Measurements from ENCODE around the gene ZNF628. TPM values are rescaled to one million over a fixed set of nuclear protein-coding genes. Genes with fewer than 3 reads are reported as not detected.

The ZNF628 gene
- total and polyA plus RNA-seq, 2 donors (not counting 1 experiment from before 2014, with no cell fraction given), result 0.49 to 1.3 TPM

DNA sequence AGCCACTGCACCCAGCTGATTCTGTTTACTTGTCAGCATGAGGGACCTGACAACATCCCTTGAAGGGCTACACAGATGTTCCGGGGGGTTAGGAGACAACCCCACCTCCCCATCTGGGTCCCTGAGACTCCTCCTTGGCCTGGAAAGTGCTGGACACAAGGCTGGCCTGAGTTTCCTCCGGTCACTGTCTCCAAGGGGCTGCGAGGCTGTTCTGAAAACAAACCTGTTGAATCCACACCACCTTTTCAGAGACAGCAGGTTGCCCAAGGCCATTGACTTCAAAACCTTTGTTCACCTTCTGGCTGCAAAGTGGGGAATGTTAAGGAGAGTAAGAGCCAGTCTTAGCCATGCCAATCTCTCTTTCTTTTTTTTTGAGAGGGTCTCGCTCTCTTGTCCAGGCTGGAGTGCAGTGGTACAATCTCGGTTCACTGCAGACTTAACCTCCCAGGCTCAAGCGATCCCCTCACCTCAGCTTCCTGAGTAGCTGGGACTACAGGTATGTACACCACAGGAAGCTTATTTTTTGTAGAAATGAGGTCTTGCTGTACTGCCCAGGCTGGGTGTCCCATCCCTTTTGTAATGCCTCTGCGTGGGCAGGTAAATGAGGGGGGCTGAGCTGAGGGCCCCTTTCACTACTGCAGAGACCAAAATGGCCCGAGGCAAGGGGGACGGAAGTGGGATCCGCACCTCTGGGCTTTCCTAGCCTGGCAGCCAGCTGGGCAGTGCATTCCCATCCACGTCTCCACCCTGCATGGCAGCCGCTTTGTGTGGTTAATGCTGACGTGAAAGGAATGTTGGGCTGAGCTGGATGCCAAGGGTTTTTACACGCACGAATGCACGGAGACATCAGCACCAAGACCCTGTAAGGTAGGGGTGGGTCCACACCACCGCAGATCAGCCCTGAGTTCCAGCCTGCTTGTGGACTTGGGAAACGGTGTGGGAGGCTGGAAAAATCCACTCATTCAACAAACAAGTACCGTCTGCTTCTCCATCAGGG lies 1.9 kb upstream of the ZNF628 start:
- Histone ChIP-seq H3K79me2 (ENCODE audit: control insufficient read depth, insufficient read depth, low read length) (peaks cover 15% of the 10 kb centered on the region), H3K36me3 (ENCODE audit: control insufficient read depth, insufficient read depth, low read length) (no peaks in the 10 kb centered on the region), H3K9me3 (ENCODE audit: control insufficient read depth, insufficient read depth, low read depth, low read length) (no peaks in the 10 kb centered on the region), H3K4me2 (ENCODE audit: extremely low read depth, insufficient read depth, low read length) (no peak overlapping the region), H4K20me1 (ENCODE audit: control insufficient read depth, extremely low read depth, insufficient read depth, low read length) (no peaks in the 10 kb centered on the region), H3K9ac (ENCODE audit: insufficient read depth, low read length) (no peak overlapping the region), H2AFZ (ENCODE audit: low read length) (no peak overlapping the region), H3K27ac (ENCODE audit: insufficient read depth, low read length) (peak overlapping the region; percentile 10), H3K4me1 (ENCODE audit: control insufficient read depth, extremely low read depth, insufficient read depth, low read length) (no peaks in the 10 kb centered on the region), H3K4me3 (replicated peaks in 1 of 4; ENCODE audit: control extremely low read depth in 1 of 4, insufficient read depth in 1 of 4, low read depth in 3 of 4, low read length in 4 of 4) (no peak overlapping the region), H3K27me3 (ENCODE audit: control insufficient read depth, insufficient read depth, low read length) (no peaks in the 10 kb centered on the region)
- DNase-seq (ENCODE audit: low read depth in 2 of 2), result peak in 1 of 2 donors; percentile 92
- TF ChIP-seq, protein P1, sequence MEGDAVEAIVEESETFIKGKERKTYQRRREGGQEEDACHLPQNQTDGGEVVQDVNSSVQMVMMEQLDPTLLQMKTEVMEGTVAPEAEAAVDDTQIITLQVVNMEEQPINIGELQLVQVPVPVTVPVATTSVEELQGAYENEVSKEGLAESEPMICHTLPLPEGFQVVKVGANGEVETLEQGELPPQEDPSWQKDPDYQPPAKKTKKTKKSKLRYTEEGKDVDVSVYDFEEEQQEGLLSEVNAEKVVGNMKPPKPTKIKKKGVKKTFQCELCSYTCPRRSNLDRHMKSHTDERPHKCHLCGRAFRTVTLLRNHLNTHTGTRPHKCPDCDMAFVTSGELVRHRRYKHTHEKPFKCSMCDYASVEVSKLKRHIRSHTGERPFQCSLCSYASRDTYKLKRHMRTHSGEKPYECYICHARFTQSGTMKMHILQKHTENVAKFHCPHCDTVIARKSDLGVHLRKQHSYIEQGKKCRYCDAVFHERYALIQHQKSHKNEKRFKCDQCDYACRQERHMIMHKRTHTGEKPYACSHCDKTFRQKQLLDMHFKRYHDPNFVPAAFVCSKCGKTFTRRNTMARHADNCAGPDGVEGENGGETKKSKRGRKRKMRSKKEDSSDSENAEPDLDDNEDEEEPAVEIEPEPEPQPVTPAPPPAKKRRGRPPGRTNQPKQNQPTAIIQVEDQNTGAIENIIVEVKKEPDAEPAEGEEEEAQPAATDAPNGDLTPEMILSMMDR (conservative IDR thresholded peaks at IDR 0.05 in 1 of 2, IDR thresholded peaks at IDR 0.05 in 1 of 2; ENCODE audit: low read depth in 1 of 2, low read length in 2 of 2), result no peak
- TF ChIP-seq EZH2 (IDR thresholded peaks at IDR 0.05; ENCODE audit: low read length, missing control alignments), result no peak

DNA sequence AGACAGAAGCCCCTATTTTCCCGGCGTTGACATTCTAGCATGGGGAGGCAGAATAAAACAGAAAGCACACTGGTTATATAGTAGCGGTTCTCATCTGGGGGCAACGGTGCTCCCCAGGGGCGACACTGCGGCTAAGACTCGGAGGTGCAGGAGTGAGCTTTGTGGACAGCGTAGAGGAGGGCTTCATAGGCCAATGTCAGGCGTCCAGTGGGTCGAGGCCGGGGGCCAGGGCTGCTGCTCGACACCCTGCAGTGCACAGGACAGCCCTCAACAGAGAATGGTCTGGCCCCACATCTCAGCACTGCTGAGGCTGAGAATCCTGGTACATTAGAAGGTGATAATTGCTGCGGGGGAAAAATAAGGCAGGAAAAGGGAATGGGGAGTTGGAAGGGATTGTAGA lies 1.5 kb downstream of the ZNF628 start:
- TF ChIP-seq EZH2 (IDR thresholded peaks at IDR 0.05; ENCODE audit: low read length, missing control alignments), result no peak
- TF ChIP-seq, protein P1 (conservative IDR thresholded peaks at IDR 0.05 in 1 of 2, IDR thresholded peaks at IDR 0.05 in 1 of 2; ENCODE audit: low read depth in 1 of 2, low read length in 2 of 2), result no peak
- H3K9me3 ChIP-seq (ENCODE audit: control insufficient read depth, insufficient read depth, low read depth, low read length), result no peaks in the 10 kb centered on the region
- peaks cover 9% of the 10 kb centered on the region for H3K36me3 ChIP-seq (ENCODE audit: control insufficient read depth, insufficient read depth, low read length)
- no peaks in the 10 kb centered on the region for H4K20me1 ChIP-seq (ENCODE audit: control insufficient read depth, extremely low read depth, insufficient read depth, low read length)
- H3K9ac ChIP-seq (ENCODE audit: insufficient read depth, low read length), result no peak overlapping the region
- H3K4me3 ChIP-seq (replicated peaks in 1 of 4; ENCODE audit: control extremely low read depth in 1 of 4, insufficient read depth in 1 of 4, low read depth in 3 of 4, low read length in 4 of 4), result peak overlapping the region; percentile 77 to 91 (median 82)
- no peaks in the 10 kb centered on the region for H3K4me1 ChIP-seq (ENCODE audit: control insufficient read depth, extremely low read depth, insufficient read depth, low read length)
- H3K27me3 ChIP-seq (ENCODE audit: control insufficient read depth, insufficient read depth, low read length), result no peaks in the 10 kb centered on the region
- H2AFZ ChIP-seq (ENCODE audit: low read length), result no peak overlapping the region
- H3K27ac ChIP-seq (ENCODE audit: insufficient read depth, low read length), result no peak overlapping the region
- peak overlapping the region; percentile 94 for H3K4me2 ChIP-seq (ENCODE audit: extremely low read depth, insufficient read depth, low read length)
- DNase-seq (ENCODE audit: low read depth in 2 of 2), result no peak
- H3K79me2 ChIP-seq (ENCODE audit: control insufficient read depth, insufficient read depth, low read length), result peaks cover 18% of the 10 kb centered on the region

DNA sequence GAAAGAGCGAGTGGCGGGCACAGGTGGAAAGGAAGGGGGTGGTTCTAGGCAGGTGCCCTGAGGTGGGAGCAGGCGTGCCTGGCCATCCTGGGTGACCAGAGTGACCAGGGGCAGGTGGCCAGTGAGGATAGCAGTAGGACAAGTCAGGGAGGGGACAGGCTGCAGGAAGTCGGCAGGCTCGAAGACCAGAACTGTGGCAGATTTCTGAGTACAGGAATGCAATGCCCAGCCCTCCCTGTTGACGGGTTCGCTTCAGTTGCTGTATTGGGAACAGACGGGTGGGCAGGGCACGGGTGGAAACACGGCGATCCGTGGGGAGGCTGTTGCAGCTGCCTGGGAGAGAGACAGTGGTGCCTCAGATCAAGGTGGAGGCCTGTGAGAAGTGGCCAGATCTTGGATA lies 1.9 kb downstream of the ZNF628 start:
- Histone ChIP-seq H3K4me2 (ENCODE audit: extremely low read depth, insufficient read depth, low read length) (no peak overlapping the region), H3K27ac (ENCODE audit: insufficient read depth, low read length) (no peak overlapping the region), H3K4me3 (replicated peaks in 1 of 4; ENCODE audit: control extremely low read depth in 1 of 4, insufficient read depth in 1 of 4, low read depth in 3 of 4, low read length in 4 of 4) (no peak overlapping the region)

More for the DNA sequence above, 1.9 kb downstream of the ZNF628 start:
- no peak overlapping the region for H3K9ac ChIP-seq (ENCODE audit: insufficient read depth, low read length)
- peaks cover 10% of the 10 kb centered on the region for H3K36me3 ChIP-seq (ENCODE audit: control insufficient read depth, insufficient read depth, low read length)
- H3K9me3 ChIP-seq (ENCODE audit: control insufficient read depth, insufficient read depth, low read depth, low read length), result no peaks in the 10 kb centered on the region
- no peaks in the 10 kb centered on the region for H3K4me1 ChIP-seq (ENCODE audit: control insufficient read depth, extremely low read depth, insufficient read depth, low read length)
- no peak overlapping the region for H2AFZ ChIP-seq (ENCODE audit: low read length)
- TF ChIP-seq EZH2 (IDR thresholded peaks at IDR 0.05; ENCODE audit: low read length, missing control alignments), result no peak
- TF ChIP-seq, protein P1 (conservative IDR thresholded peaks at IDR 0.05 in 1 of 2, IDR thresholded peaks at IDR 0.05 in 1 of 2; ENCODE audit: low read depth in 1 of 2, low read length in 2 of 2), result no peak
- no peaks in the 10 kb centered on the region for H4K20me1 ChIP-seq (ENCODE audit: control insufficient read depth, extremely low read depth, insufficient read depth, low read length)
- H3K79me2 ChIP-seq (ENCODE audit: control insufficient read depth, insufficient read depth, low read length), result peaks cover 18% of the 10 kb centered on the region
- DNase-seq (ENCODE audit: low read depth in 2 of 2), result no peak
- no peaks in the 10 kb centered on the region for H3K27me3 ChIP-seq (ENCODE audit: control insufficient read depth, insufficient read depth, low read length)

Data from fibroblast of lung (primary cell).